ENCODE data around the gene SUV39H2. TPM values are rescaled to one million over a fixed set of nuclear protein-coding genes. Genes with fewer than 3 reads are reported as not detected.

The SUV39H2 gene
- total and polyA plus RNA-seq, 4 donors: 1.8 to 7.5 (median 2.9) TPM

GRCh38 chr10:14836208-14836607 is 42.5 kb upstream of the SUV39H2 start:
- TF ChIP-seq TAF1 (conservative IDR thresholded peaks at IDR 0.05) (no peak), GABPA (IDR thresholded peaks at IDR 0.05 in 1 of 2, conservative IDR thresholded peaks at IDR 0.05 in 1 of 2) (no peak), FOXA1 (IDR thresholded peaks at IDR 0.05) (no peak), ZBTB33 (IDR thresholded peaks at IDR 0.05) (no peak), YY1 (IDR thresholded peaks at IDR 0.05) (no peak), REST (IDR thresholded peaks at IDR 0.05) (no peak), RAD21 (IDR thresholded peaks at IDR 0.05) (no peak), EGR1 (IDR thresholded peaks at IDR 0.05; ENCODE audit: low read depth in 2 of 2) (no peak), ATF3 (IDR thresholded peaks at IDR 0.05) (no peak), SP1 (IDR thresholded peaks at IDR 0.05) (no peak), MAX (IDR thresholded peaks at IDR 0.05) (no peak), FOXA2 (IDR thresholded peaks at IDR 0.05) (no peak), NR2F2 (IDR thresholded peaks at IDR 0.05) (no peak), HNF4A (conservative IDR thresholded peaks at IDR 0.05) (no peak), JUND (IDR thresholded peaks at IDR 0.05) (no peak), RXRA (IDR thresholded peaks at IDR 0.05) (no peak)

GRCh38 chr10:14837003-14837756 is 41.5 kb upstream of the SUV39H2 start:
- WGBS: 21% methylated on average over 14 of the region's 14 CpGs
- H3K27ac ChIP-seq (ENCODE audit: low read depth in 1 of 2, low read length in 2 of 2): peak overlapping the region; percentile 71 to 95
- H3K27me3 ChIP-seq (ENCODE audit: control insufficient read depth in 4 of 4, insufficient read depth in 4 of 4, low read length in 3 of 4): no peaks in the 10 kb centered on the region
- TF ChIP-seq HNF4G (IDR thresholded peaks at IDR 0.05) (no peak), CTCF (IDR thresholded peaks at IDR 0.05; ENCODE audit: low read depth, low read length, missing input control) (no peak), FOXA1 (IDR thresholded peaks at IDR 0.05) (no peak), FOXA2 (IDR thresholded peaks at IDR 0.05) (no peak), RAD21 (IDR thresholded peaks at IDR 0.05) (no peak), NR2F2 (IDR thresholded peaks at IDR 0.05) (no peak), RXRA (IDR thresholded peaks at IDR 0.05) (no peak), HNF4A (conservative IDR thresholded peaks at IDR 0.05) (no peak), MAX (IDR thresholded peaks at IDR 0.05) (no peak), JUND (IDR thresholded peaks at IDR 0.05) (no peak), SP1 (IDR thresholded peaks at IDR 0.05) (no peak)
- peak overlapping the region; percentile 54 to 75 (median 67) for H3K4me3 ChIP-seq (ENCODE audit: low read depth in 1 of 3, low read length in 3 of 3)
- peaks cover 1 to 11% (median 5%) of the 10 kb centered on the region in 4 donors for H3K36me3 ChIP-seq (ENCODE audit: control insufficient read depth in 4 of 4, insufficient read depth in 3 of 4, low read depth in 1 of 4, low read length in 3 of 4)
- peak overlapping the region; percentile 82 to 90 for H3K9ac ChIP-seq (ENCODE audit: low read depth in 1 of 2, low read length in 2 of 2)
- H3K4me1 ChIP-seq (ENCODE audit: control insufficient read depth in 4 of 4, insufficient read depth in 4 of 4, low read length in 3 of 4): peaks cover 0 to 19% (median 9%) of the 10 kb centered on the region in 4 donors
- DNase-seq (ENCODE audit: low spot score): no peak
- H3K9me3 ChIP-seq (ENCODE audit: control insufficient read depth in 4 of 4, low read length in 3 of 4): no peaks in the 10 kb centered on the region

More at GRCh38 chr10:14836208-14836607, 42.5 kb upstream of the SUV39H2 start:
- peaks cover 0 to 5% (median under 1%) of the 10 kb centered on the region in 4 donors for H3K36me3 ChIP-seq (ENCODE audit: control insufficient read depth in 4 of 4, insufficient read depth in 3 of 4, low read depth in 1 of 4, low read length in 3 of 4)
- no peak overlapping the region for H3K4me3 ChIP-seq (ENCODE audit: low read depth in 1 of 3, low read length in 3 of 3)
- peaks cover 0 to 19% (median 9%) of the 10 kb centered on the region in 4 donors for H3K4me1 ChIP-seq (ENCODE audit: control insufficient read depth in 4 of 4, insufficient read depth in 4 of 4, low read length in 3 of 4)
- H3K9ac ChIP-seq (ENCODE audit: low read depth in 1 of 2, low read length in 2 of 2): no peak overlapping the region
- H3K27ac ChIP-seq (ENCODE audit: low read depth in 1 of 2, low read length in 2 of 2): no peak overlapping the region
- 97% methylated on average over 2 of the region's 2 CpGs for WGBS
- no peaks in the 10 kb centered on the region for H3K9me3 ChIP-seq (ENCODE audit: control insufficient read depth in 4 of 4, low read length in 3 of 4)
- no peak for DNase-seq (ENCODE audit: low spot score)
- H3K27me3 ChIP-seq (ENCODE audit: control insufficient read depth in 4 of 4, insufficient read depth in 4 of 4, low read length in 3 of 4): no peaks in the 10 kb centered on the region
